B cell (primary cell): Measurements from ENCODE around the gene RHEBL1.

Source experiments
- CTCF ChIP-seq: fragments of 200-600 bp; IDR thresholded peaks from one replicate; pipeline ENCODE4 v1.8.0; 2022; ENCODE audit warnings: antibody characterized with exemption, mild to moderate bottlenecking
- EZH2 ChIP-seq: IDR thresholded peaks from 2 replicates; pipeline ENCODE4 v1.6.1; 2012; ENCODE audit warnings: borderline replicate concordance, low read depth, mild to moderate bottlenecking, moderate library complexity, low read length; ENCODE audit not compliant: insufficient read depth, poor library complexity, severe bottlenecking

GRCh38 chr12:49019443-49020324 lies 50.1 kb downstream of the RHEBL1 start:
- TF ChIP-seq CTCF (peak; percentile 33), EZH2 (no peak)
